ENCODE measurements around the gene KRTAP12-2.
"Not testable (repeated sequence)": the region's sequence is repeated elsewhere in the genome, so short reads cannot be mapped to it uniquely, and the experiment has no call there.

The KRTAP12-2 gene

DNA sequence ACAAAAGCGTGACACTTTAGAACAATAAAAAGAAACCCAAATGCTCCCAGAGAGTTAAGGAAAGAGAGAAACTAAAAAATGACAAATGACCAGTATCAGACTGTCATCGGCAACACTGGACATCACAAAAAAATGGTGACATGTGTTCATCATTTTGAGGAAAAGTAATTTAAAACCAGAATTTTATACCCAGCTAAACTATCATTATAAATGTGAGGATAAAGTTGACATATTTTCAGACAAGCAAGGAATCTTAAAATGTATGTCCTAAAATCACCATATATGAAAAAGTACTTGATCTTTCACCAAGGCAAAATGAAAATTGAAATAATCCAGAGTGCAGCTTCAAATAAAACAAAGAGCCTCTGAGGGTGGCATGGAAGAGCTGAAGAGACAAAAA, 21.8 kb downstream of the KRTAP12-2 start:
- in situ Hi-C loops (cut with HindIII; ENCODE audit: low pct_ligation_motif_present, low sequenced_read_pairs): no loop called here
- Histone ChIP-seq H3K27me3 (replicated peaks) (no peaks in the 10 kb centered on the region), H3K36me3 (replicated peaks) (no peaks in the 10 kb centered on the region), H3K27ac (no peak overlapping the region), H3K4me3 (ENCODE audit: low read depth, low read length) (no peak overlapping the region)
- no peak for DNase-seq
- TF ChIP-seq, protein P1, sequence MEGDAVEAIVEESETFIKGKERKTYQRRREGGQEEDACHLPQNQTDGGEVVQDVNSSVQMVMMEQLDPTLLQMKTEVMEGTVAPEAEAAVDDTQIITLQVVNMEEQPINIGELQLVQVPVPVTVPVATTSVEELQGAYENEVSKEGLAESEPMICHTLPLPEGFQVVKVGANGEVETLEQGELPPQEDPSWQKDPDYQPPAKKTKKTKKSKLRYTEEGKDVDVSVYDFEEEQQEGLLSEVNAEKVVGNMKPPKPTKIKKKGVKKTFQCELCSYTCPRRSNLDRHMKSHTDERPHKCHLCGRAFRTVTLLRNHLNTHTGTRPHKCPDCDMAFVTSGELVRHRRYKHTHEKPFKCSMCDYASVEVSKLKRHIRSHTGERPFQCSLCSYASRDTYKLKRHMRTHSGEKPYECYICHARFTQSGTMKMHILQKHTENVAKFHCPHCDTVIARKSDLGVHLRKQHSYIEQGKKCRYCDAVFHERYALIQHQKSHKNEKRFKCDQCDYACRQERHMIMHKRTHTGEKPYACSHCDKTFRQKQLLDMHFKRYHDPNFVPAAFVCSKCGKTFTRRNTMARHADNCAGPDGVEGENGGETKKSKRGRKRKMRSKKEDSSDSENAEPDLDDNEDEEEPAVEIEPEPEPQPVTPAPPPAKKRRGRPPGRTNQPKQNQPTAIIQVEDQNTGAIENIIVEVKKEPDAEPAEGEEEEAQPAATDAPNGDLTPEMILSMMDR (IDR thresholded peaks at IDR 0.05; ENCODE audit: low read depth, low read length, missing control alignments): no peak

DNA sequence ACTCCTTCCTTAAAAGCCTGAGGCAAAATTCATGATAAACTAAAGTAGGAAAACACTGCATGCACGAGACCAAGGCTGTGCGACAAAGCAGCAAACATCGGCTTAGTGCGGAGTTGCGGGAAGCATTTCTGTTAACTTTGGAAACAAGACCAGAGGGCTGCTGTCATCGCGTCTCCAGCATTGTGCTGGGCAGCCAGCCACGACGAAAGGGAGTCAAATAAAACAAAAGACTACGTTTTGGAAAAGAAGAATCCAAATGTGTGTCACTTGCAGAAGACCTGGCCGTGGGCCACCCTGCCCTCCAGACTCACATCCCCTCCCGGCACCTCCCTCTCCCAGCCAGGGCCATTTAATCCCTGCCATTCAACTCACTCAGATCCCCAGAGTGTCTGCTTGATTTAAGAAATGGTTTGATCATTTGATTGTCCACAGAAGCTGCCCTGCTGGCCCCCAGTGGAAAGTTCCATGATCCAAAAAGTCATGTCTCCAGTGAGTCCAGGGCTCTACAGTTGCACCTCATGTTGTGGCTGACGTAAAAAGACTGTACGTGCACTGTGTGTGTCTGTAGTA, 22.9 kb downstream of the KRTAP12-2 start:
- no peak overlapping the region for H3K4me3 ChIP-seq (ENCODE audit: low read depth, low read length)
- in situ Hi-C loops (cut with HindIII; ENCODE audit: low pct_ligation_motif_present, low sequenced_read_pairs): no loop called here
- no peak overlapping the region for H3K27ac ChIP-seq
- H3K36me3 ChIP-seq (replicated peaks): no peaks in the 10 kb centered on the region
- H3K27me3 ChIP-seq (replicated peaks): no peaks in the 10 kb centered on the region
- TF ChIP-seq, protein P1 (IDR thresholded peaks at IDR 0.05; ENCODE audit: low read depth, low read length, missing control alignments): no peak
- DNase-seq: no peak

DNA sequence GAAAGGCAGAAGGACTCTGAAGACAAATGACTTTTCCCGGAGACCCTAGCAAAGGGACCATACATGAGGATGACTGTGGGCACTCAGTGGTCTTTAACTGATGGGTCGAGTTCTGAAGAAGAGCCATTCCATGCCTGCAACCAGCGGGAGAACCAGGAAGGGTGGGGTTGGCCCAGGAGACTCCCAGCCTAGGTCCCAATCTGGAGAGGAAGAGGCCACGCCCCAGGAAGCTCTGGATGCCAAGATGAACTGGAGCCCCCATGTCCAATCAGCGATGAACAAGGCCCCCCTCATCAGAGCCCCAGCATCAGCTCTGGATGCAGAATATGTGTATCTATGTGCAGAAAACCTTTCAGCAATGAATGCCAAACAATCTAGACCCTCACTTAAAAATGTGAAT, 26.0 kb downstream of the KRTAP12-2 start:
- no peak overlapping the region for H3K27ac ChIP-seq
- in situ Hi-C loops (cut with HindIII; ENCODE audit: low pct_ligation_motif_present, low sequenced_read_pairs): no loop called here
- H3K4me3 ChIP-seq (ENCODE audit: low read depth, low read length): no peak overlapping the region
- no peaks in the 10 kb centered on the region for H3K36me3 ChIP-seq (replicated peaks)
- TF ChIP-seq, protein P1 (IDR thresholded peaks at IDR 0.05; ENCODE audit: low read depth, low read length, missing control alignments): no peak
- DNase-seq: no peak
- H3K27me3 ChIP-seq (replicated peaks): no peaks in the 10 kb centered on the region

DNA sequence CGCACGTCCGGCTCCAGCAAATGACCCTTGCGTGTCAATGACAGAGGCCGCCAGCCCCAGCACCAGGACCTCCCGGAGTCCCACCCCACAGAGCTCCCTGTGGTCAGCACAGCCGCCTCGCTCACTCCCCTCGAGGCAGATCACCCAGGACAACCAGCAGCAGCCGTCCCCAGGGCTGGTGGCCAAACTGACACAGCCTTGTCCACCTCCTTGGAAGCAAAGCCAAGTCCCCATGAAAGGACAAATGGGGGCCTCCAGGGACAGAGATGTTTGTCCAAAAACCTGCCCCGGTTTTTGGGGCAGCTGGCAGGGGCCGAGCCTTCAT, 27.4 kb downstream of the KRTAP12-2 start:
- H3K4me3 ChIP-seq (ENCODE audit: low read depth, low read length): no peak overlapping the region
- no peak overlapping the region for H3K27ac ChIP-seq
- in situ Hi-C loops (cut with HindIII; ENCODE audit: low pct_ligation_motif_present, low sequenced_read_pairs): no loop called here
- no peak for DNase-seq
- no peaks in the 10 kb centered on the region for H3K27me3 ChIP-seq (replicated peaks)
- no peaks in the 10 kb centered on the region for H3K36me3 ChIP-seq (replicated peaks)
- TF ChIP-seq, protein P1 (IDR thresholded peaks at IDR 0.05; ENCODE audit: low read depth, low read length, missing control alignments): no peak

DNA sequence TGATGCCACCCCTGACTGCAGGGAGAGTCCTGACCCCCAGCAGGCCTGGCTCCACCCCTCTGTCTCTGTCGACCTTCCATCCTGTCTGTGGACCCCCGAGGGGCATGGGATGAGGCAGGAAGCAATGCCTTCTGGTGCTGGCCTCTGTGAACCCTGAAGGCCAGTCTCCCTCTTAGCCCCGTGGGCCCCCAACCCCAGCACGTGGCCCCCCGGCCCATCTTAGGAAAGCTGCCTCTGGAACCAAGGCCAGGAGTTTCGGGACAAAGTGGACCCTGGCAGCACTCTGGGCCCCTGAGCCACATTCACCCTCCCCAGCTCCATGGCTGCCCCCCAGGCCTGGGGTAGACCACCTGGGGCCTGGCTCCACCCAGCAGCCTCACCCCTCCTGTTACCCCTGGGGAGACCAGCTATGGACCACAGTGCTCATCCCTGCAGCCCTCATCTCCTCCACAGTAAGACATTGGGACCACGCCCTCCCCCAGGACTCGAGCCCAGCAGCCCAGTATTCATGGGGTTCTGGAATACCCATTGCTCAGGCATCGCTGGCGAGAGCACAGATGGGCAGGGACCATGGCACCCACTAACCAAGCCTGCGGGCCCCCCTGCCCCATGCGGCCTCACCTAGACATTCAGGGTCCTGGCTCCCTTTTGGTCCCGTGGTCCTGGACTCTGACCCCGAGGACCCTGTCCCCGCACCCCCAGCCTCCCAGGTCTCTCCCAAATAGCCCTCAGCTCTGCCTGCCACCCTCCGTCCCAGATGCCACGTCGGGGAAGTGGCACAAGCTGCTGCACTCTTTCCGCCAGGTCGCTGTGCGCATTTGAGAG, 28.0 kb downstream of the KRTAP12-2 start:
- DNase-seq; H3K27ac ChIP-seq; H3K27me3 ChIP-seq (replicated peaks); H3K36me3 ChIP-seq (replicated peaks); in situ Hi-C loops (cut with HindIII; ENCODE audit: low pct_ligation_motif_present, low sequenced_read_pairs); H3K4me3 ChIP-seq (ENCODE audit: low read depth, low read length): not testable (repeated sequence)

DNA sequence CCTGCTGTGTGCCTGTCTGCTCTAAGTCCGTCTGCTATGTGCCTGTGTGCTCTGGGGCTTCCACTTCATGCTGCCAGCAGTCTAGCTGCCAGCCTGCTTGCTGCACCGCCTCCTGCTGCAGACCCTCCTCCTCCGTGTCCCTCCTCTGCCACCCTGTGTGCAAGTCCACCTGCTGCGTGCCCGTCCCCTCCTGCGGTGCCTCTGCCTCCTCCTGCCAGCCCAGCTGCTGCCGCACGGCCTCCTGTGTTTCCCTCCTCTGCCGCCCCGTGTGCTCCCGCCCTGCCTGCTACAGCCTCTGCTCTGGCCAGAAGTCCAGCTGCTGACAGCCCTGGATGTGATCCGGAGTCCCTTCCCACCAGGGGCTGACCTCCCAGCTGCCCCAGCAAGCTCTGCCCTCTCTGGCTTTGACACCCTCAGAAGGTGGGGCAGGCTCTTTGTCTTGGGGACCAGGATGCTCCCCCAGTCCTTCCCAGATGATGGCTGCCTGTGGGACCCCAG, 28.8 kb downstream of the KRTAP12-2 start:
- H3K36me3 ChIP-seq (replicated peaks); in situ Hi-C loops (cut with HindIII; ENCODE audit: low pct_ligation_motif_present, low sequenced_read_pairs); H3K27ac ChIP-seq; DNase-seq; H3K27me3 ChIP-seq (replicated peaks); H3K4me3 ChIP-seq (ENCODE audit: low read depth, low read length): not testable (repeated sequence)

Data from brain microvascular endothelial cell (primary cell).